Measurements from ENCODE around the gene SEC14L5. TPM values are rescaled to one million over a fixed set of nuclear protein-coding genes. Genes with fewer than 3 reads are reported as not detected.
A peak's percentile ranks its signal among the peaks of the same experiment; 100 is the strongest.

The SEC14L5 gene
- total RNA-seq (2012; rRNA removed) (not detected in 2 replicates), polyA plus RNA-seq (2012; rRNA removed) (0.07 TPM in 1 of 2 replicates, not detected in the other), Bru-seq, nascent RNA (percentile 11 among the genes with signal in this experiment), BruChase-seq, experiment 1, labeled RNA remaining after a 6-hour chase (percentile 24 among the genes with signal in this experiment), BruChase-seq, experiment 2, labeled RNA remaining after a 2-hour chase (percentile 18 among the genes with signal in this experiment)
- polyA plus RNA-seq (2012; cell fraction: cytosol; rRNA removed), result 0.01 and 0.02 TPM in 2 replicates
- polyA plus RNA-seq (2012; cell fraction: nucleus; rRNA removed; ENCODE audit: low replicate concordance), result 0.01 and 0.03 TPM in 2 replicates
- long read RNA-seq, result 0 reads

- no peaks in the 10 kb centered on the region for H3K9me3 ChIP-seq (ENCODE audit: control insufficient read depth, insufficient read depth, low read length)
- ATAC-seq (ENCODE audit: low read depth) (peak; percentile 99), DNase-seq (peak; percentile 97)
- H4K8ac ChIP-seq (ENCODE audit: low read depth in 2 of 2, low read length in 2 of 2), result peak within 1 kb of the TSS in 1 of 2 experiments; percentile 66; a peak in 1 of 4 replicates
- H2AFZ ChIP-seq (replicated peaks; ENCODE audit: low read length, poor library complexity), result peak within 1 kb of the TSS; percentile 97
- H2AK9ac ChIP-seq (replicated peaks; ENCODE audit: low read depth, low read length, poor library complexity), result peak within 1 kb of the TSS; percentile 37
- H3K27me3 ChIP-seq (ENCODE audit: control insufficient read depth, insufficient read depth, low read length), result peaks cover 5% of the 10 kb centered on the region
- no peak within 1 kb of the TSS for H2BK120ac ChIP-seq (ENCODE audit: low read depth, low read length)
- peaks cover 3% of the 10 kb centered on the region; the same call in 1 of the 2 replicates for H3K4me1 ChIP-seq (ENCODE audit: control insufficient read depth, insufficient read depth, low read length)
- TF ChIP-seq SMC3 (IDR thresholded peaks at IDR 0.05; ENCODE audit: low read depth, low read length) (no peak), MXI1 (IDR thresholded peaks at IDR 0.05; ENCODE audit: borderline replicate concordance, low read depth, low read length) (peak; percentile 27; the same call in 1 of the 2 replicates), MAZ (IDR thresholded peaks at IDR 0.05; ENCODE audit: borderline replicate concordance, low read depth, low read length) (peak; percentile 8; the same call in 1 of the 2 replicates), RAD21 (IDR thresholded peaks at IDR 0.05; ENCODE audit: low read length) (no peak), NFE2L2 (IDR thresholded peaks at IDR 0.05; ENCODE audit: low read depth, low read length) (no peak)
- TF ChIP-seq, protein P1, sequence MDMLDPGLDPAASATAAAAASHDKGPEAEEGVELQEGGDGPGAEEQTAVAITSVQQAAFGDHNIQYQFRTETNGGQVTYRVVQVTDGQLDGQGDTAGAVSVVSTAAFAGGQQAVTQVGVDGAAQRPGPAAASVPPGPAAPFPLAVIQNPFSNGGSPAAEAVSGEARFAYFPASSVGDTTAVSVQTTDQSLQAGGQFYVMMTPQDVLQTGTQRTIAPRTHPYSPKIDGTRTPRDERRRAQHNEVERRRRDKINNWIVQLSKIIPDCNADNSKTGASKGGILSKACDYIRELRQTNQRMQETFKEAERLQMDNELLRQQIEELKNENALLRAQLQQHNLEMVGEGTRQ (IDR thresholded peaks at IDR 0.05; ENCODE audit: low read depth, low read length), result no peak
- TF ChIP-seq, protein P2, sequence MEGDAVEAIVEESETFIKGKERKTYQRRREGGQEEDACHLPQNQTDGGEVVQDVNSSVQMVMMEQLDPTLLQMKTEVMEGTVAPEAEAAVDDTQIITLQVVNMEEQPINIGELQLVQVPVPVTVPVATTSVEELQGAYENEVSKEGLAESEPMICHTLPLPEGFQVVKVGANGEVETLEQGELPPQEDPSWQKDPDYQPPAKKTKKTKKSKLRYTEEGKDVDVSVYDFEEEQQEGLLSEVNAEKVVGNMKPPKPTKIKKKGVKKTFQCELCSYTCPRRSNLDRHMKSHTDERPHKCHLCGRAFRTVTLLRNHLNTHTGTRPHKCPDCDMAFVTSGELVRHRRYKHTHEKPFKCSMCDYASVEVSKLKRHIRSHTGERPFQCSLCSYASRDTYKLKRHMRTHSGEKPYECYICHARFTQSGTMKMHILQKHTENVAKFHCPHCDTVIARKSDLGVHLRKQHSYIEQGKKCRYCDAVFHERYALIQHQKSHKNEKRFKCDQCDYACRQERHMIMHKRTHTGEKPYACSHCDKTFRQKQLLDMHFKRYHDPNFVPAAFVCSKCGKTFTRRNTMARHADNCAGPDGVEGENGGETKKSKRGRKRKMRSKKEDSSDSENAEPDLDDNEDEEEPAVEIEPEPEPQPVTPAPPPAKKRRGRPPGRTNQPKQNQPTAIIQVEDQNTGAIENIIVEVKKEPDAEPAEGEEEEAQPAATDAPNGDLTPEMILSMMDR (conservative IDR thresholded peaks at IDR 0.05; ENCODE audit: low read depth, low read length), result no peak
- no peak within 1 kb of the TSS for H3K18ac ChIP-seq (ENCODE audit: low read depth, low read length)
- whole genome bisulfite sequencing, 2 experiments (ENCODE audit: extremely low coverage in 2 of 2, insufficient read length in 1 of 2), result 0% methylated on average over 15 of the region's 56 CpGs; no CpG with 5 or more reads in 1 of the 2 experiments
- ChIA-PET POLR2A (ENCODE audit: unreplicated experiment) (no interaction called here), CTCF (no interaction called here)
- H3K27ac ChIP-seq (ENCODE audit: insufficient read depth, low read length), result no peak within 1 kb of the TSS
- H3K36me3 ChIP-seq (ENCODE audit: control insufficient read depth, insufficient read depth, low read length), result no peaks in the 10 kb centered on the region
- no TSS peak for BruUV-seq (replicated peaks)
- no peaks in the 10 kb centered on the region for H3K79me1 ChIP-seq (ENCODE audit: low read depth in 1 of 2, low read length in 2 of 2)
- H4K91ac ChIP-seq (ENCODE audit: insufficient read depth, low read depth, low read length), result no peak within 1 kb of the TSS
- no peak within 1 kb of the TSS for H3K4ac ChIP-seq (ENCODE audit: low read depth, low read length)
- intact Hi-C loops (cut with micrococcal nuclease), result loop anchor here (2.0 to 10.0 kb wide), 7 partner anchors 137 to 443 kb away; partner anchors contain the start of genes ANKS3, DNAAF8, EEF2KMT and ROGDI
- no peak within 1 kb of the TSS for H2AK5ac ChIP-seq (ENCODE audit: low read depth, low read length)
- H3K9me1 ChIP-seq (ENCODE audit: insufficient read depth, low read length), result peaks cover 4% of the 10 kb centered on the region; the same call in 1 of the 2 replicates
- H3K56ac ChIP-seq (ENCODE audit: extremely low read depth, insufficient read depth, low read length), result no peak within 1 kb of the TSS
- peak within 1 kb of the TSS; percentile 83 for H3K4me2 ChIP-seq (ENCODE audit: low read depth, low read length)
- dilution Hi-C loops (cut with HindIII; ENCODE audit: low sequenced_read_pairs, unreplicated experiment), result no loop called here
- H3K4me3 ChIP-seq (ENCODE audit: insufficient read depth, low read depth, low read length), result peak within 1 kb of the TSS; percentile 48
- H2BK5ac ChIP-seq (ENCODE audit: low read depth, low read length, poor library complexity, severe bottlenecking), result no peak within 1 kb of the TSS
- no peak within 1 kb of the TSS for H3K14ac ChIP-seq (replicated peaks; ENCODE audit: low read depth, low read length)
- no peak within 1 kb of the TSS for H3K23ac ChIP-seq (ENCODE audit: low read depth, low read length)
- H4K20me1 ChIP-seq (ENCODE audit: insufficient read depth, low read length), result peaks cover 6% of the 10 kb centered on the region
- no peak within 1 kb of the TSS for H2BK15ac ChIP-seq (ENCODE audit: low read depth, low read length)
- no peak within 1 kb of the TSS for H3K9ac ChIP-seq (ENCODE audit: low read depth, low read length)
- in situ Hi-C loops (cut with MboI; ENCODE audit: low sequenced_read_pairs), result loop anchor here (10.0 to 25.0 kb wide), 2 partner anchors 193 to 446 kb away; partner anchors contain the start of gene ZNF500
- H4K5ac ChIP-seq (ENCODE audit: low read depth, low read length), result no peak within 1 kb of the TSS
- no peak within 1 kb of the TSS for H2BK20ac ChIP-seq (ENCODE audit: low read depth, low read length)
Measured at GRCh38 chr16:4957720-4958509, at the start of gene SEC14L5. Gene SEC14L5 (plus strand): TSS chr16:4958330. CDS start chr16:4959324, 994 bp downstream.
